Immature natural killer cell (primary cell): ENCODE measurements around the gene TRABD2B. TPM values are rescaled to one million over a fixed set of nuclear protein-coding genes. Genes with fewer than 3 reads are reported as not detected.

Source experiments
- DNase-seq, 3 donors: peaks; one replicate each; pipeline ENCODE4 v3.0.0; 2022; ENCODE audit warnings: mixed read lengths in 1 of 3
- H3K27ac Mint-ChIP-seq, 6 donors: one replicate each; pipeline ENCODE4 v1.8.0; 2020; ENCODE audit warnings: mixed read lengths in 6 of 6, mild to moderate bottlenecking in 5 of 6, inconsistent platforms in 4 of 6, moderate library complexity in 3 of 6
- H3K27me3 Mint-ChIP-seq, 3 donors: one replicate each; pipeline ENCODE4 v1.8.0; 2020 to 2021; ENCODE audit warnings: low read depth in 3 of 3, mild to moderate bottlenecking in 3 of 3, mixed read lengths in 3 of 3, moderate library complexity in 3 of 3, inconsistent platforms in 1 of 3
- H3K36me3 Mint-ChIP-seq, 3 donors: one replicate each; pipeline ENCODE4 v1.8.0; 2020; ENCODE audit warnings: mixed read lengths in 3 of 3, inconsistent platforms in 2 of 3, mild to moderate bottlenecking in 2 of 3
- H3K4me1 Mint-ChIP-seq, 2 donors: one replicate each; pipeline ENCODE4 v1.8.0; 2020; ENCODE audit warnings: inconsistent platforms in 2 of 2, mild to moderate bottlenecking in 2 of 2, mixed read lengths in 2 of 2, moderate library complexity in 1 of 2
- H3K4me3 Mint-ChIP-seq, 5 donors: one replicate each; pipeline ENCODE4 v1.8.0; 2020; ENCODE audit warnings: mild to moderate bottlenecking in 5 of 5, mixed read lengths in 5 of 5, inconsistent platforms in 3 of 5, moderate library complexity in 3 of 5
- H3K9me3 Mint-ChIP-seq, 6 donors: one replicate each; pipeline ENCODE4 v1.8.0; 2020; ENCODE audit warnings: mild to moderate bottlenecking in 6 of 6, mixed read lengths in 6 of 6, inconsistent platforms in 4 of 6, moderate library complexity in 3 of 6
- polyA plus RNA-seq, 3 donors: library from polyadenylated mRNA; unstranded; fragments of 300-500 nt; fragmentation: Illumina TruSeq; gene quantifications; one replicate each; pipeline ENCODE4 v1.2.3, GENCODE V29; 2021

Gene TRABD2B
- polyA plus RNA-seq, 3 donors from 2014 or later: not detected

DNA sequence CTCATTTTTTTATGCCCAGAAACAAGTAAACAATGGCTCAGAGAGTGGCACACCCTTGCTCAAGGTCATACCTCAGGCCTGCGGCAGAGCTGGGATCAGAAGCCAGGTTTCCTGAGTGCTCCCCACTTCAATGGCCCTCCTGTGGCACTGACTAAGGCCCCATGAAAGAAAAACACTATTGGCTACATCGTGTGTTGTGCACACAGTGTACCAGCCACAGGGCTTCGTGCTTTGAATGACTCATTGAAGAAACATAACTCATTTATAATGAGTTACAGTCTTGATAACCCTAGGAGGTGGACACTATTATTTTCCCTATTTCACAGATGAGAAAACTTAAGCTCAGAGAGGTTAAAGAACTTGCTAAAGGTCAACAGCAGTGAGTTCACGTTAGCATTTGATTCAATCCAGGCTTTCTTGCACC lies 91.2 kb downstream of the TRABD2B start:
- Mint-ChIP-seq H3K9me3 (no peaks in the 10 kb centered on the region), H3K36me3 (no peaks in the 10 kb centered on the region), H3K27ac (no peak overlapping the region), H3K4me3 (no peak overlapping the region), H3K4me1 (no peaks in the 10 kb centered on the region), H3K27me3 (peaks cover 4 to 10% (median 5%) of the 10 kb centered on the region in 3 donors)
- DNase-seq: no peak

GRCh38 chr1:47903723-47904122 lies 93.5 kb downstream of the TRABD2B start:
- Mint-ChIP-seq H3K27me3 (peaks cover 4 to 10% (median 5%) of the 10 kb centered on the region in 3 donors), H3K36me3 (no peaks in the 10 kb centered on the region), H3K4me1 (no peaks in the 10 kb centered on the region), H3K4me3 (no peak overlapping the region), H3K9me3 (no peaks in the 10 kb centered on the region), H3K27ac (no peak overlapping the region)
- DNase-seq: no peak

DNA sequence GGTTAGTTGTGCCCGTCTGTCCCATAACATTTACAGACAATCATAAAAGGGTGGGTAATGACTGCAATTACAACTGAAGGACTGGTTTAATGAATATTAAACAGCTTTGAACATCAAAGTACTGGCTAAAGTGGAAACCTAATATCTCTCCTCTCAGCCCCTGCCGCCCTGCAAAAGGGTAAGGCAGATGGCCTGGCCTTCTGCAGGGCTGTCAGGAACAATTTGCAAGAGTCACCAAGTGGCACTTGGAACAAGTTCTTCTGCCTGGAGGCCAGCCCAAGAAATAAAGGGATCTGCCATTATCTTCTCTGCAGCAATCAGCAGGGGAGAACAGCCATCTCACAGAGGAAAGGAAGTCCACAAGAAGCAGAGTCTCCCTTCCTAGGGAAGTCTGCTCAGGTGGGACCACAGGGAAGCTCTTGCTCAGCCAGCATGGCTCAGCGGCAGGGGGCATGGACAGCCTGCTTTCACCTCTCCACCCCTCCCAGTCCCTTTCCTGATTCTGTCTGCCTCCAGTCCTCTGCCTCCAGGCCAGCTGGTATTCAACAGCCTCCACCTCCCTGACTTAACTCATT lies 96.1 kb downstream of the TRABD2B start:
- DNase-seq: no peak
- Mint-ChIP-seq H3K4me3 (no peak overlapping the region), H3K4me1 (no peaks in the 10 kb centered on the region), H3K27me3 (peaks cover 3 to 9% (median 6%) of the 10 kb centered on the region in 3 donors), H3K9me3 (no peaks in the 10 kb centered on the region), H3K36me3 (no peaks in the 10 kb centered on the region), H3K27ac (no peak overlapping the region)

- Mint-ChIP-seq H3K4me3 (no peak overlapping the region), H3K9me3 (no peaks in the 10 kb centered on the region), H3K36me3 (no peaks in the 10 kb centered on the region), H3K4me1 (no peaks in the 10 kb centered on the region), H3K27me3 (peaks cover under 1 to 3% (median 2%) of the 10 kb centered on the region in 3 donors), H3K27ac (no peak overlapping the region)
- no peak for DNase-seq
Observed at GRCh38 chr1:47898133-47898845, 98.9 kb downstream of the TRABD2B start.

- no peaks in the 10 kb centered on the region for H3K4me1 Mint-ChIP-seq
- DNase-seq: no peak
- H3K27me3 Mint-ChIP-seq: peaks cover 0 to 2% (median 0%) of the 10 kb centered on the region in 3 donors
- H3K4me3 Mint-ChIP-seq: no peak overlapping the region
- no peak overlapping the region for H3K27ac Mint-ChIP-seq
- H3K9me3 Mint-ChIP-seq: no peaks in the 10 kb centered on the region
- no peaks in the 10 kb centered on the region for H3K36me3 Mint-ChIP-seq
Observed at GRCh38 chr1:47895279-47896125, 101.7 kb downstream of the TRABD2B start.

DNA sequence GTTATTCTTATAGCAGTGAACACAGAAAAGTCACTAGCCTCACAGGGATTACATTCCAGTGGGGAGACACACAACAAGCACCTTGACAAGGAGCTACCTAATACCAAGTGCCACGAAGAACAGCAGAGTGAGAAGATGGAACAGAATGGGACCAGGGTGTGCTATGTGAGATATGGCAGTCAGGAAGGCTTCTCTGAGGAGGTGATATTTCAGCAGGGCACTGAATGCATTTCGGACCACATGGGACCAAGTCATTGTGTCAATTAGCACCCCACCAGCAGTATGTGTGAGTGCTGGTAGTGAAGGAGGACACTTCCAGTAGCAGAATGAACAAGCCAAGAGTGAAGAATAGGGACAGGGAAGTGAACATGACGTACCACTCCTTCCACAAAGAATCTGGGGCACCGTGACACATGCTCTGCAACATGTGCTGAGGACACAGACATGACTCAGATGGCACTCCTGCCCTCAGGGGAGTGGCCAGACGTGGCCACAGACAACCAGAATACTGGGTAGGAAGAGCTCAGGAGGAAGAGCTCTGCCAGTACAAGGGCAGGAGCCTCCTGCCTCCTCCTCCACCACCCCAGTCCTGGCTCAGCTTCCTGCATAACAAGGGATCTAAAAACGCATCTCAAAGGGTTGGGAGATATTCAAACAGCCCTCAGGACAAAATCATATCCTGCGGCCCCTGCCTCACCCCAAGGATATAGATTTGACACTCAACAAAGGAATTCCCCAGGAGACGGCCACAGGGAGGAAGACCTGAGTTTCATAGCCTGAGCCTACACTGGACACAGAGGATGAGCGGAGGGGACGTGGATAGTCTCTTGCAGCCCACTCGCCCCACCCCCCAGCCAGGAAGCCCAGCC lies 102.5 kb downstream of the TRABD2B start:
- DNase-seq: no peak
- Mint-ChIP-seq H3K27ac (no peak overlapping the region), H3K27me3 (peaks cover 0 to 2% (median 0%) of the 10 kb centered on the region in 3 donors), H3K9me3 (no peaks in the 10 kb centered on the region), H3K4me1 (no peaks in the 10 kb centered on the region), H3K36me3 (no peaks in the 10 kb centered on the region), H3K4me3 (no peak overlapping the region)

DNA sequence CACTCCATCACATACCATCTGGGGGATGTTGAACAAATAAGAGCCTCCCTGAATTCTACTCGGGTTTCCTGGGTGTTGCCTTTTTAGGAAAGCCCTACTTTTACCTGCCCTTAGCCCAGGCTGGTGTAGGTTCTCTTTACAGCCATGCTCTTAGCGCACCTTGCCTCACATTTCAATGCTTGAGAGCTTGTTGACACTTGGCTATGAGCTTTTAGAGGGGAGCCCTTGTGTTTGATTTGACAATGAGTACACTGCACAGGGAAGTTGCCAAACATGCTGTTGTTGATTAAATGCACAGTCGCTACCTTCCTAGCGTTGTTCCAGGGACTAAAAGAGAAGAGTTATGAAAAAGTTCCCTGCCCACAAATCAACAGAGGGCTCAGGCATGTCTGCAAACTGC lies 103.8 kb downstream of the TRABD2B start:
- H3K4me1 Mint-ChIP-seq: no peaks in the 10 kb centered on the region
- H3K4me3 Mint-ChIP-seq: no peak overlapping the region
- H3K36me3 Mint-ChIP-seq: no peaks in the 10 kb centered on the region
- H3K27ac Mint-ChIP-seq: no peak overlapping the region
- DNase-seq: no peak
- H3K9me3 Mint-ChIP-seq: no peaks in the 10 kb centered on the region
- H3K27me3 Mint-ChIP-seq: peaks cover 0 to 2% (median 0%) of the 10 kb centered on the region in 3 donors

- H3K4me3 Mint-ChIP-seq: no peak overlapping the region
- no peak overlapping the region for H3K27ac Mint-ChIP-seq
- no peaks in the 10 kb centered on the region for H3K27me3 Mint-ChIP-seq
- H3K9me3 Mint-ChIP-seq: no peaks in the 10 kb centered on the region
- H3K36me3 Mint-ChIP-seq: no peaks in the 10 kb centered on the region
- no peak for DNase-seq
- H3K4me1 Mint-ChIP-seq: no peaks in the 10 kb centered on the region
Observed at GRCh38 chr1:47890779-47891178, 106.4 kb downstream of the TRABD2B start.

GRCh38 chr1:47888294-47888629 lies 108.9 kb downstream of the TRABD2B start:
- H3K4me1 Mint-ChIP-seq: no peaks in the 10 kb centered on the region
- no peak for DNase-seq
- H3K27me3 Mint-ChIP-seq: peaks cover 0 to 2% (median 2%) of the 10 kb centered on the region in 3 donors
- H3K9me3 Mint-ChIP-seq: no peaks in the 10 kb centered on the region
- no peak overlapping the region for H3K27ac Mint-ChIP-seq
- no peak overlapping the region for H3K4me3 Mint-ChIP-seq
- H3K36me3 Mint-ChIP-seq: no peaks in the 10 kb centered on the region

DNA sequence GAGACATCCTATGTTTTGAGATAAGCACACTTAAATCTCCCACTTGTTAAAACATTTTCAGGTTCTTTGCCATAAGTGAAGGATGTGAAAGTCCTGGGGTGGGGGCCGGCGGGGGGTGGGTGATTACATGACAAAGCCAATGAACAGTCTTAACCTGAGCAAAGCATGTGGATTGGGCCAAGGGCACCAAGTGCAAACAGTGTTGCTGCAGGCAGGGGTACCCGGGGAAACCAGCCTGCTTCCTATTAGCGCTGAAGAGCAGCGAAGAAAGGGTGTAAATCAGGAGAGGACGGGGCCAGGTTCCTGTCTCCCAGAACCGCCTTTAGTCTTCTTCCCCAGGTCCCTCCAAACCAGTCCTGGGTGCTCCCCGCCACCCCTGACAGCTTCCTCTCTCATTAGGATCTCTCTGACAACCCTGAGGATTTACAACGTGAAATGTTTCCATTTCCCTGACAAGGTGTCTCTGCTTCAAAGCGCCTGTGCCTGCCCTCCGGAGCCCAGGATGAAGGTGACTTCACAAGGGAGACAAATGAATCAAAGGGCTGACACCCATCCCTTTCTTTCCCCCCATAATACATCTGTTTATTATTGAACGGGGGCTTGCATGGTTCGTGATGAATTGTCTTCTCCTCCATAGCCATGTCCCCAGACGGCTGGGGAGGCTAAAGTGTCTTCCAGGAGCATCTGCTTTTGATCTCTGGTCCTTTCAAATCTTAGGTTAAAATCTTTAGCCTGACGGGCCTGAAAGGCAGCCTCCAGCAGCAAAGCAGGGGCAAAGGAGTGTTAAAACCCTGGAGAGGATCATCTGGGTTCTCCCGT lies 109.5 kb downstream of the TRABD2B start:
- H3K4me1 Mint-ChIP-seq: no peaks in the 10 kb centered on the region
- H3K4me3 Mint-ChIP-seq: no peak overlapping the region
- H3K27ac Mint-ChIP-seq: no peak overlapping the region
- no peaks in the 10 kb centered on the region for H3K36me3 Mint-ChIP-seq
- H3K9me3 Mint-ChIP-seq: no peaks in the 10 kb centered on the region
- H3K27me3 Mint-ChIP-seq: peaks cover 0 to 2% (median 2%) of the 10 kb centered on the region in 3 donors
- no peak for DNase-seq

DNA sequence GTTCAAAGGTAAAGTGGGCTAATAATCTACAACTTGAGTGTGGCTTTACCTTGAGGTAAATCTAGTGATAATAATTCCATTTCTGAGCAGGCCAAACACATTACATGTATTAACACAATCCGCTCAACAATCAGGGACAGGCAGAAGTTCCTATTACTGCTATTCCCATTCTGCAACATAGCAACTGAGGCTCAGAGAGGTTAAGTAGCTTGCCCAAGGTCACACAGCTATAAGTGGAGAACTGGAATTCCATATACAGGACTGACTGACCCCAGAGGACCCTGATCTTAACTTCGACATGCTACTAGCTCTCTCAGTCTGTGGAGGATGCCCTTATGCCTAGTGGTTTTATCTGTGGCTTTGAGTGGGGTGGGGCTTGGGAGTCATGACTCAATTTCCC lies 110.1 kb downstream of the TRABD2B start:
- no peak overlapping the region for H3K4me3 Mint-ChIP-seq
- no peaks in the 10 kb centered on the region for H3K4me1 Mint-ChIP-seq
- H3K36me3 Mint-ChIP-seq: no peaks in the 10 kb centered on the region
- peaks cover 0 to 2% (median 0%) of the 10 kb centered on the region in 6 donors for H3K9me3 Mint-ChIP-seq
- no peak for DNase-seq
- H3K27me3 Mint-ChIP-seq: peaks cover 0 to 2% (median 2%) of the 10 kb centered on the region in 3 donors
- H3K27ac Mint-ChIP-seq: no peak overlapping the region

GRCh38 chr1:47886141-47886540 lies 111.0 kb downstream of the TRABD2B start:
- no peaks in the 10 kb centered on the region for H3K4me1 Mint-ChIP-seq
- no peak overlapping the region for H3K4me3 Mint-ChIP-seq
- H3K27me3 Mint-ChIP-seq: peaks cover 0 to 2% (median 2%) of the 10 kb centered on the region in 3 donors
- no peak overlapping the region for H3K27ac Mint-ChIP-seq
- DNase-seq: no peak
- no peaks in the 10 kb centered on the region for H3K36me3 Mint-ChIP-seq
- peaks cover 0 to 2% (median 0%) of the 10 kb centered on the region in 6 donors for H3K9me3 Mint-ChIP-seq
